HL-60 (cell line): ENCODE measurements around the gene GATD1.

Experiments used
- DNase-seq, 2 experiments: peaks; one replicate each; pipeline ENCODE4 v3.0.0-alpha.2; 2010 to 2020; ENCODE audit warnings: low read depth in 1 of 2, low spot score in 1 of 2
- H3K27ac ChIP-seq: fragments of 250-450 bp; sonication (Bioruptor Pico); replicated peaks from 2 replicates; pipeline ENCODE4 v1.5.1; 2020; ENCODE audit warnings: mild to moderate bottlenecking, moderate library complexity
- H3K27me3 ChIP-seq: fragments of 250-450 bp; sonication (Bioruptor Pico); 2 replicates; pipeline ENCODE4 v1.5.1; 2021; ENCODE audit warnings: mild to moderate bottlenecking, moderate library complexity; ENCODE audit not compliant: insufficient read depth, poor library complexity, severe bottlenecking
- H3K4me3 ChIP-seq: replicated peaks from 2 replicates; pipeline ENCODE4 v1.5.1; 2011; ENCODE audit warnings: mild to moderate bottlenecking, control low read depth, low read length; ENCODE audit not compliant: insufficient read depth
- CTCF ChIP-seq: IDR thresholded peaks from one replicate; pipeline ENCODE4 v1.5.1; 2011; ENCODE audit warnings: low read length, control low read depth, inconsistent platforms; ENCODE audit not compliant: insufficient read depth
- GABPA ChIP-seq: IDR thresholded peaks from 2 replicates; pipeline ENCODE4 v1.6.1; 2012; ENCODE audit warnings: low read depth
- POLR2AphosphoS5 ChIP-seq: IDR thresholded peaks from 2 replicates; pipeline ENCODE4 v1.6.1; 2012; ENCODE audit warnings: low read depth
- REST ChIP-seq: IDR thresholded peaks from 2 replicates; pipeline ENCODE4 v1.6.1; 2012; ENCODE audit warnings: low read depth; ENCODE audit not compliant: insufficient replicate concordance
- SPI1 ChIP-seq: IDR thresholded peaks from 2 replicates; pipeline ENCODE4 v1.6.1; 2012; ENCODE audit warnings: low read depth, mild to moderate bottlenecking, borderline replicate concordance

The GATD1 gene

GRCh38 chr11:727859-728748, 49.2 kb downstream of the GATD1 start:
- H3K27ac ChIP-seq = peak overlapping the region; percentile 83
- DNase-seq = peak; percentile 77 to 80
- no peak overlapping the region for H3K4me3 ChIP-seq
- H3K27me3 ChIP-seq = no peaks in the 10 kb centered on the region
- TF ChIP-seq REST (no peak), SPI1 (no peak), POLR2AphosphoS5 (no peak), GABPA (no peak), CTCF (peak; percentile 95)

GRCh38 chr11:727281-727701, 50.0 kb downstream of the GATD1 start:
- Histone ChIP-seq H3K4me3 (no peak overlapping the region), H3K27me3 (no peaks in the 10 kb centered on the region), H3K27ac (no peak overlapping the region)
- DNase-seq = no peak
- TF ChIP-seq GABPA (no peak), POLR2AphosphoS5 (no peak), SPI1 (no peak), CTCF (no peak), REST (no peak)

- H3K27ac ChIP-seq = no peak overlapping the region
- TF ChIP-seq POLR2AphosphoS5 (no peak), REST (no peak), SPI1 (peak; percentile 40; the same call in 1 of the 2 replicates), GABPA (no peak), CTCF (no peak)
- no peaks in the 10 kb centered on the region for H3K27me3 ChIP-seq
- H3K4me3 ChIP-seq = peak overlapping the region; percentile 26; the same call in 1 of the 2 replicates
- peak; percentile 50 to 62 for DNase-seq
Observed at GRCh38 chr11:726278-727220, 50.7 kb downstream of the GATD1 start.
